G401.6 (cell line): ENCODE results near the gene CACNA1D.

ENCODE experiments used
- FAIRE-seq: peaks from 2 replicates; lab custom pipeline; 2012; peaks lifted over from hg19 to GRCh38; lab: Jason Lieb, UNC

CACNA1D gene

GRCh38 chr3:53794597-53794996, 300.2 kb downstream of the CACNA1D start:
- FAIRE-seq, result no peak

GRCh38 chr3:53795176-53795575, 300.8 kb downstream of the CACNA1D start:
- FAIRE-seq, result no peak

- no peak for FAIRE-seq
Observed at GRCh38 chr3:53795789-53796560, 301.6 kb downstream of the CACNA1D start.

- FAIRE-seq, result no peak
Observed at GRCh38 chr3:53798144-53798543, 303.7 kb downstream of the CACNA1D start.

- FAIRE-seq, result no peak
Observed at GRCh38 chr3:53799338-53799865, 305.0 kb downstream of the CACNA1D start.

- FAIRE-seq, result no peak
Observed at GRCh38 chr3:53800041-53800906, 305.9 kb downstream of the CACNA1D start.

- FAIRE-seq, result no peak
Observed at GRCh38 chr3:53801319-53801718, 306.9 kb downstream of the CACNA1D start.

- FAIRE-seq, result no peak
Observed at GRCh38 chr3:53802256-53802880, 308.0 kb downstream of the CACNA1D start.

GRCh38 chr3:53803124-53803815, 308.9 kb downstream of the CACNA1D start:
- no peak for FAIRE-seq

- FAIRE-seq, result no peak
Observed at GRCh38 chr3:53803816-53804695, 309.6 kb downstream of the CACNA1D start.

GRCh38 chr3:53804697-53805462, 310.5 kb downstream of the CACNA1D start:
- FAIRE-seq, result no peak

GRCh38 chr3:53805463-53806159, 311.2 kb downstream of the CACNA1D start:
- FAIRE-seq, result no peak

GRCh38 chr3:53806182-53807116, 312.0 kb downstream of the CACNA1D start:
- FAIRE-seq, result no peak

GRCh38 chr3:53807117-53807810, 312.9 kb downstream of the CACNA1D start:
- no peak for FAIRE-seq

GRCh38 chr3:53808496-53808895, 314.1 kb downstream of the CACNA1D start:
- no peak for FAIRE-seq

GRCh38 chr3:53809267-53809666, 314.9 kb downstream of the CACNA1D start:
- no peak for FAIRE-seq

- FAIRE-seq, result no peak
Observed at GRCh38 chr3:53809764-53810400, 315.5 kb downstream of the CACNA1D start.
